Caco-2 (cell line): ENCODE data around the gene CRIP1. TPM values are rescaled to one million over a fixed set of nuclear protein-coding genes. Genes with fewer than 3 reads are reported as not detected.

Source experiments
- BruUV-seq: library from RNA; stranded (reverse); fragments of 400-500 nt; replicated peaks from 2 replicates; lab custom pipeline; 2021; lab: Mats Ljungman, UMichigan
- CTCF ChIA-PET: fragments of 300-600 bp; sonication (Branson Sonifier 250); formaldehyde crosslinking; loops from one replicate; lab custom pipeline; 2022; ENCODE audit warnings: antibody characterized with exemption; lab: Charles Lee
- POLR2A ChIA-PET: fragments of 300-600 bp; sonication (Branson Sonifier 250); formaldehyde crosslinking; loops from one replicate; lab custom pipeline; 2022; ENCODE audit warnings: antibody characterized with exemption; lab: Charles Lee
- DNase-seq, 2 experiments: peaks; one replicate each; pipeline versions ENCODE4 v3.0.0 to v3.0.0-alpha.2; 2020 to 2022
- H3K27me3 ChIP-seq: replicated peaks from 2 replicates; pipeline ENCODE4 v1.6.0; 2011; ENCODE audit warnings: low read length; ENCODE audit not compliant: control insufficient read depth, insufficient read depth
- H3K36me3 ChIP-seq: 2 replicates; pipeline ENCODE4 v1.5.1; 2011; ENCODE audit warnings: low read length; ENCODE audit not compliant: control insufficient read depth, insufficient read depth
- H3K4me1 ChIP-seq: fragments of 250-450 bp; sonication (Bioruptor Pico); 2 replicates; pipeline ENCODE4 v1.5.1; 2020; ENCODE audit warnings: mild to moderate bottlenecking
- H3K4me3 ChIP-seq: 2 replicates; pipeline ENCODE4 v1.5.1; 2011; ENCODE audit warnings: low read depth, mild to moderate bottlenecking, control low read depth, low read length
- H3K9me3 ChIP-seq: fragments of 250-450 bp; sonication (Bioruptor Pico); 2 replicates; pipeline ENCODE4 v1.5.1; 2020; ENCODE audit warnings: mild to moderate bottlenecking, moderate library complexity
- H3K27ac Mint-ChIP-seq: one replicate; pipeline ENCODE4 v1.8.0; 2022; ENCODE audit warnings: mixed read lengths; ENCODE audit not compliant: unreplicated experiment
- H3K27me3 Mint-ChIP-seq: one replicate; pipeline ENCODE4 v1.8.0; 2022; ENCODE audit warnings: mixed read lengths; ENCODE audit not compliant: insufficient read depth, unreplicated experiment
- H3K36me3 Mint-ChIP-seq: one replicate; pipeline ENCODE4 v1.8.0; 2022; ENCODE audit warnings: mild to moderate bottlenecking, mixed read lengths; ENCODE audit not compliant: insufficient read depth, unreplicated experiment
- H3K4me1 Mint-ChIP-seq: one replicate; pipeline ENCODE4 v1.8.0; 2022; ENCODE audit warnings: low read depth, mixed read lengths; ENCODE audit not compliant: unreplicated experiment
- H3K4me3 Mint-ChIP-seq: one replicate; pipeline ENCODE4 v1.8.0; 2022; ENCODE audit warnings: mild to moderate bottlenecking, moderate library complexity, mixed read lengths; ENCODE audit not compliant: unreplicated experiment
- H3K9me3 Mint-ChIP-seq: one replicate; pipeline ENCODE4 v1.8.0; 2022; ENCODE audit warnings: mixed read lengths; ENCODE audit not compliant: unreplicated experiment
- CTCF ChIP-seq, 2 experiments: fragments of 200-600 bp in 1 of 2; IDR thresholded peaks; 1 replicate in 1 of 2; 2 replicates in 1 of 2; pipeline versions ENCODE4 v1.5.1 to v1.8.0; 2011 to 2022; ENCODE audit warnings: antibody characterized with exemption in 1 of 2, control low read depth in 1 of 2, inconsistent platforms in 1 of 2, low read depth in 1 of 2, low read length in 1 of 2, mild to moderate bottlenecking in 1 of 2, moderate library complexity in 1 of 2; ENCODE audit not compliant: insufficient read depth in 1 of 2, severe bottlenecking in 1 of 2, unreplicated experiment in 1 of 2
- intact Hi-C: fragments of 100-400 bp; cut with micrococcal nuclease; formaldehyde crosslinking; loops from one replicate; pipeline ENCODE4 v1.10.0; 2022; ENCODE audit not compliant: unreplicated experiment
- total RNA-seq: library from RNA; stranded (reverse); gene quantifications from 2 replicates; pipeline ENCODE4 v1.2.3, GENCODE V29; 2022

The CRIP1 gene
- total RNA-seq, 1 experiment from 2014 or later: 75.1 TPM

DNA sequence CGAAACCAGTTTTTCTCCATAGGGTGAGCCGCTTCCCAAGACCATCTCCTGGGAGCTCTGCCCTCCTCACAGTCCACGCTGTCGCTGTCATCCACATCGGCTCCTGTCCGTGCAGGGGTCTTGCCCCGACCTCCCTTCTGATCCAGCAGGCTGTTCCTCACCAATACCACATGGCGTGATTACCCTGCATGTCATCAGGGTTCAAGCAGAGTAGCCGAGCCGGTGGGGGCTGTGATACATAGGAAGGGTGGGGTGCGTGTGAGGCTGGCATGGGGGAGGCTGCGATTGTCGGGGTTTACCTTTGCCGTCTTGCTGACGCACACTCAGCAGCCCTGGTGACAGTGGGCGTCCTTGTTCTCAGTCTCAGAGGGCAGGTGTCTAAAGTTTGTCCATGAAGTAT is 21.4 kb downstream of the CRIP1 start:
- no TSS peak for BruUV-seq
- no peak overlapping the region for H3K27ac Mint-ChIP-seq
- no peak for DNase-seq
- Histone ChIP-seq H3K9me3 (no peaks in the 10 kb centered on the region), H3K4me1 (no peaks in the 10 kb centered on the region), H3K36me3 (no peaks in the 10 kb centered on the region), H3K27me3 (no peaks in the 10 kb centered on the region), H3K4me3 (no peak overlapping the region)
- ChIA-PET POLR2A (no interaction called here), CTCF (interaction anchor here (0.7 kb wide), 1 partner anchor 19 kb away, joined by 4 read pairs; no protein-coding TSS in a partner anchor)
- peaks cover 11% of the 10 kb centered on the region for H3K36me3 Mint-ChIP-seq
- peaks cover 7% of the 10 kb centered on the region for H3K4me1 Mint-ChIP-seq
- intact Hi-C loops: no loop called here
- no peaks in the 10 kb centered on the region for H3K9me3 Mint-ChIP-seq
- peaks cover 17% of the 10 kb centered on the region for H3K27me3 Mint-ChIP-seq
- TF ChIP-seq CTCF (IDR thresholded peaks at IDR 0.05; ENCODE audit: insufficient read depth in 1 of 2, low read depth in 1 of 2, low read length in 1 of 2, severe bottlenecking in 1 of 2, unreplicated experiment in 1 of 2): no peak
- H3K4me3 Mint-ChIP-seq: no peak overlapping the region

DNA sequence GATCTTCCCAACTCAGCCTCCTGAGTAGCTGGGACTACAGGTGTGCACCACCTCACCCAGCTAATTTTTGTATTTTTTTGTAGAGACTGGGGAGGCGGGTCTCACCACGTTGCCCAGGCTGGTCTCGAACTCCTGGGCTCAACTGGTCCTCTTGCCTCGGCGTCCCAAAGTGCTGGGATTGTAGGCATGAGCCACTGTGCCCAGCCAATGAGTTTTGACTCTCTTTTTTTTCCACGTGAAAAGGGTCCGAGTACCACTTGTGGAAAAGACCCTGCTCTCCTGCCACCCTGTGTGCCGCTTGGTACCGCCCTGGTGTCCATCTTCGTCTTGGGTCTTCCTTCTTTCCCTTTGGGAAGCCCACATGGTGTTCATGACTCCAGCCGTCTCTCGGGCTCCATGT is 21.9 kb downstream of the CRIP1 start:
- intact Hi-C loops: no loop called here
- TF ChIP-seq CTCF (IDR thresholded peaks at IDR 0.05; ENCODE audit: insufficient read depth in 1 of 2, low read depth in 1 of 2, low read length in 1 of 2, severe bottlenecking in 1 of 2, unreplicated experiment in 1 of 2): no peak
- no peaks in the 10 kb centered on the region for H3K9me3 Mint-ChIP-seq
- no peak overlapping the region for H3K4me3 ChIP-seq
- H3K4me3 Mint-ChIP-seq: no peak overlapping the region
- no peaks in the 10 kb centered on the region for H3K9me3 ChIP-seq
- POLR2A ChIA-PET: no interaction called here
- H3K4me1 Mint-ChIP-seq: peaks cover 7% of the 10 kb centered on the region
- CTCF ChIA-PET: no interaction called here
- no peaks in the 10 kb centered on the region for H3K36me3 ChIP-seq
- no TSS peak for BruUV-seq
- H3K27me3 ChIP-seq: no peaks in the 10 kb centered on the region
- peaks cover 8% of the 10 kb centered on the region for H3K36me3 Mint-ChIP-seq
- H3K27me3 Mint-ChIP-seq: peaks cover 15% of the 10 kb centered on the region
- no peaks in the 10 kb centered on the region for H3K4me1 ChIP-seq
- no peak overlapping the region for H3K27ac Mint-ChIP-seq
- DNase-seq: no peak

DNA sequence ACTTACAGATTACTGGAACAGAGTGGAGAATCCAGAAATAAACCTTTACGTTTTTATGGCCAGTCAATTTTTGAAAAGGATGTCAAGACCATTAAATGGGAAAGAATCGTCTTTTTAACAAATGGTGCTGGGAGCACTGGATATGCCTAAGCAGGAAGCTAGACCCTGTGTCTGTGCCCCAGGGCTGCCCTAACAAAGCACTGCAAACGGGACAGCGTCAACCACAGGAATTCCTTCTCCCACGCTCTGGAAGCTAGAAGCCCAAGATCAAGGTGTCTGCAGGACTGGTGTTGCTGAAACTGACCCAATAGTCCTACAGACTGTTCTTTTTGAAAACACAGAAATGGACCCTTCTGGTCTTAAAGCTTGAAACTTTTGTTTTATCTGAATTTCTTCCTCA is 30.4 kb downstream of the CRIP1 start:
- ChIA-PET POLR2A (no interaction called here), CTCF (no interaction called here)
- H3K27me3 ChIP-seq: no peaks in the 10 kb centered on the region
- Mint-ChIP-seq H3K36me3 (no peaks in the 10 kb centered on the region), H3K4me1 (no peaks in the 10 kb centered on the region), H3K4me3 (no peak overlapping the region), H3K27ac (no peak overlapping the region), H3K9me3 (peaks cover 6% of the 10 kb centered on the region), H3K27me3 (peaks cover 12% of the 10 kb centered on the region)
- TF ChIP-seq CTCF (IDR thresholded peaks at IDR 0.05; ENCODE audit: insufficient read depth in 1 of 2, low read depth in 1 of 2, low read length in 1 of 2, severe bottlenecking in 1 of 2, unreplicated experiment in 1 of 2): no peak
- no peaks in the 10 kb centered on the region for H3K36me3 ChIP-seq
- H3K9me3 ChIP-seq: no peaks in the 10 kb centered on the region
- no peaks in the 10 kb centered on the region for H3K4me1 ChIP-seq
- intact Hi-C loops: no loop called here
- no peak for DNase-seq
- no TSS peak for BruUV-seq
- no peak overlapping the region for H3K4me3 ChIP-seq
